Esophagus muscularis mucosa (tissue), 4 donors: ENCODE results near the gene SAMD1. TPM values are rescaled to one million over a fixed set of nuclear protein-coding genes. Genes with fewer than 3 reads are reported as not detected.

ENCODE experiments used
- DNase-seq: peaks from one replicate; pipeline ENCODE4 v3.0.0-alpha.2; 2017; ENCODE audit errors: extremely low spot score
- H3K27ac ChIP-seq, 4 donors: fragments of 200-600 bp; sonication (generic); replicated peaks in 1 of 4; 1 replicate in 3 of 4; 2 replicates in 1 of 4; pipeline ENCODE4 v1.5.1; 2016 to 2019; ENCODE audit warnings: mild to moderate bottlenecking in 1 of 4
- H3K27me3 ChIP-seq, 4 donors: fragments of 200-600 bp; sonication (generic); one replicate each; pipeline versions ENCODE4 v1.5.1 to v1.6.0; 2016 to 2019
- H3K36me3 ChIP-seq, 4 donors: fragments of 200-600 bp; sonication (generic); one replicate each; pipeline ENCODE4 v1.5.1; 2016 to 2019
- H3K4me1 ChIP-seq, 4 donors: fragments of 200-600 bp; sonication (generic); one replicate each; pipeline ENCODE4 v1.5.1; 2016 to 2019
- H3K4me3 ChIP-seq, 4 donors: fragments of 200-600 bp; sonication (generic); 1 replicate in 2 of 4; 2 replicates in 2 of 4; pipeline ENCODE4 v1.5.1; 2016 to 2019; ENCODE audit warnings: mild to moderate bottlenecking in 4 of 4, moderate library complexity in 1 of 4
- H3K9me3 ChIP-seq, 4 donors: fragments of 200-600 bp; sonication (generic); 1 replicate in 3 of 4; 2 replicates in 1 of 4; pipeline ENCODE4 v1.5.1; 2016 to 2019
- CTCF ChIP-seq, 3 experiments: fragments of 200-600 bp in 2 of 3; fragments of 450-650 bp in 1 of 3; sonication (generic) in 2 of 3; IDR thresholded peaks; one replicate each; pipeline ENCODE4 v1.5.1; 2017 to 2019; ENCODE audit warnings: antibody characterized with exemption in 3 of 3, mild to moderate bottlenecking in 2 of 3, moderate library complexity in 1 of 3
- EP300 ChIP-seq: sonication (generic); formaldehyde crosslinking; IDR thresholded peaks from one replicate; pipeline ENCODE4 v1.6.1; 2017; ENCODE audit warnings: antibody characterized with exemption
- POLR2A ChIP-seq: fragments of 450-650 bp; IDR thresholded peaks from one replicate; pipeline ENCODE4 v1.6.1; 2017; ENCODE audit warnings: antibody characterized with exemption, moderate library complexity, mild to moderate bottlenecking, low read depth
- POLR2AphosphoS5 ChIP-seq, 2 donors: sonication (generic); formaldehyde crosslinking; IDR thresholded peaks; one replicate each; pipeline ENCODE4 v1.6.1; 2017; ENCODE audit warnings: antibody characterized with exemption in 2 of 2
- WGBS: methylation state at CpG from one replicate; pipeline ENCODE4 v1.1.5; 2018; 5-methylcytosine and 5-hydroxymethylcytosine counted together
- intact Hi-C: fragments of 100-400 bp; cut with DNase I; formaldehyde crosslinking; loops from one replicate; pipeline ENCODE4 v1.15.1; 2023
- total RNA-seq, 4 donors: library from RNA; depleted of rRNA; stranded (reverse); fragments of >200 nt; gene quantifications; one replicate each; pipeline versions ENCODE4 v1.1.0 to v1.2.1, GENCODE V29; 2016

The SAMD1 gene
- total RNA-seq, 4 donors from 2014 or later, result 24.1 to 75.6 (median 48.8) TPM

- H3K9me3 ChIP-seq, result no peaks in the 10 kb centered on the region
- no peak for DNase-seq
- no peak for TF ChIP-seq CTCF (IDR thresholded peaks at IDR 0.05)
- TF ChIP-seq EP300, result no peak
- TF ChIP-seq POLR2AphosphoS5 (IDR thresholded peaks at IDR 0.05), result no peak
- TF ChIP-seq POLR2A, result no peak
- no peaks in the 10 kb centered on the region for H3K27me3 ChIP-seq
- intact Hi-C loops, result no loop called here
- H3K4me3 ChIP-seq, result no peak overlapping the region
- 80% methylated on average over 5 of the region's 6 CpGs for WGBS
- H3K27ac ChIP-seq, result no peak overlapping the region
- H3K4me1 ChIP-seq, result peaks cover 0 to 14% (median 4%) of the 10 kb centered on the region in 4 donors
- H3K36me3 ChIP-seq, result peaks cover 72 to 99% (median 94%) of the 10 kb centered on the region in 4 donors
Measured at GRCh38 chr19:14101003-14101545, 10.5 kb upstream of the SAMD1 start.

GRCh38 chr19:14097532-14098151 is 7.1 kb upstream of the SAMD1 start:
- Histone ChIP-seq H3K27ac (no peak overlapping the region), H3K4me3 (no peak overlapping the region), H3K27me3 (no peaks in the 10 kb centered on the region), H3K9me3 (peaks cover 0 to 10% (median 7%) of the 10 kb centered on the region in 4 donors), H3K36me3 (peaks cover 51 to 76% (median 67%) of the 10 kb centered on the region in 4 donors), H3K4me1 (peaks cover 0 to 8% (median 3%) of the 10 kb centered on the region in 4 donors)
- intact Hi-C loops, result no loop called here
- no peak for DNase-seq
- WGBS, result 81% methylated on average over 15 of the region's 21 CpGs
- TF ChIP-seq EP300, result no peak
- no peak for TF ChIP-seq POLR2A
- TF ChIP-seq POLR2AphosphoS5 (IDR thresholded peaks at IDR 0.05), result no peak
- peak in 2 of 3 experiments; percentile 21 to 26 for TF ChIP-seq CTCF (IDR thresholded peaks at IDR 0.05)

GRCh38 chr19:14096272-14096992 is 5.9 kb upstream of the SAMD1 start:
- TF ChIP-seq EP300 (no peak), CTCF (IDR thresholded peaks at IDR 0.05) (no peak), POLR2A (no peak), POLR2AphosphoS5 (IDR thresholded peaks at IDR 0.05) (no peak)
- Histone ChIP-seq H3K36me3 (peaks cover 38 to 64% (median 55%) of the 10 kb centered on the region in 4 donors), H3K27ac (no peak overlapping the region), H3K4me1 (peaks cover 6 to 9% (median 8%) of the 10 kb centered on the region in 4 donors), H3K4me3 (no peak overlapping the region), H3K27me3 (no peaks in the 10 kb centered on the region), H3K9me3 (peaks cover 0 to 10% (median 7%) of the 10 kb centered on the region in 4 donors)
- 95% methylated on average over 6 of the region's 11 CpGs for WGBS
- no peak for DNase-seq
- intact Hi-C loops, result no loop called here

- intact Hi-C loops, result no loop called here
- peaks cover 0 to 10% (median 7%) of the 10 kb centered on the region in 4 donors for H3K9me3 ChIP-seq
- peaks cover 8 to 12% (median 9%) of the 10 kb centered on the region in 4 donors for H3K4me1 ChIP-seq
- WGBS, result 86% methylated on average over 7 of the region's 7 CpGs
- no peak overlapping the region for H3K27ac ChIP-seq
- TF ChIP-seq POLR2A (no peak), CTCF (IDR thresholded peaks at IDR 0.05) (no peak), EP300 (no peak), POLR2AphosphoS5 (IDR thresholded peaks at IDR 0.05) (no peak)
- DNase-seq, result no peak
- no peak overlapping the region for H3K4me3 ChIP-seq
- no peaks in the 10 kb centered on the region for H3K27me3 ChIP-seq
- peaks cover 25 to 48% (median 40%) of the 10 kb centered on the region in 4 donors for H3K36me3 ChIP-seq
Measured at GRCh38 chr19:14094854-14095253, 4.3 kb upstream of the SAMD1 start.
